RPMI7951 (cell line): Measurements from ENCODE around the gene CTXN1. TPM values are rescaled to one million over a fixed set of nuclear protein-coding genes. Genes with fewer than 3 reads are reported as not detected.
A peak's percentile ranks its signal among the peaks of the same experiment; 100 is the strongest.

Experiments used
- DNase-seq: peaks from one replicate; pipeline ENCODE4 v3.0.0-alpha.2; 2012; ENCODE audit warnings: low read depth
- total RNA-seq: library from RNA; depleted of rRNA; stranded (reverse); fragments of >200 nt; shearing (Covaris generic); gene quantifications from 2 replicates; pipeline ENCODE4 v1.2.3, GENCODE V29; 2014

CTXN1 gene
- total RNA-seq, 1 experiment from 2014 or later, result 1.2 TPM

DNA sequence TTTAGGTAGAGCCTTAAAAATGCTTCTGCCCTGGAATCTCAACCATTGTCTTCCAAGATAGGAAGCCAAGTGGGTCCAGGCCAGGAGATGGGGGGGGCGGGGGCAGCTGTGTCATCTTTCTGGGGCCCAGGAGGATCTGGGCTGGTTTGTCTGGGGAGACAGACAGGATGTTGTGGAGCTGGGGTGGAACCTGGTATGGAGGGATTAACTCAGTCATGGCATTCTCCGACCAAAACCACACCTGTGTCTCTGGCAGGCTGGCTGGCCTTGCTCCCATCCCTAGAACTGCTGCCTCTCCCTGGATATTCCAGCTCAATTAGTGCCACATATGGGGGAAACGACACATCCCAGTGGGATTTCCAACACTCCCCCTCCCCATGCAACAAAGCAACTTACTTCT, 25.0 kb downstream of the CTXN1 start:
- no peak for DNase-seq

DNA sequence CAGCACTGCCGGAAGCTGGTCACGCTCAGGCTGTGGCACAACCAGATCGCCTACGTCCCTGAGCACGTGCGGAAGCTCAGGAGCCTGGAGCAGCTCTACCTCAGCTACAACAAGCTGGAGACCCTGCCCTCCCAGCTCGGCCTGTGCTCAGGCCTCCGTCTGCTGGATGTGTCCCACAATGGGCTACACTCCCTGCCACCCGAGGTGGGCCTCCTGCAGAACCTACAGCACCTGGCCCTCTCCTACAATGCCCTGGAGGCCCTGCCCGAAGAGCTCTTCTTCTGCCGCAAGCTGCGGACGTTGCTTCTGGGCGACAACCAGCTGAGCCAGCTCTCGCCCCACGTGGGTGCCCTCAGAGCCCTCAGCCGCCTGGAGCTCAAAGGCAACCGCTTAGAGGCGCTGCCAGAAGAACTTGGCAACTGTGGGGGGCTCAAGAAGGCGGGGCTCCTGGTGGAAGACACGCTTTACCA, 25.5 kb downstream of the CTXN1 start:
- DNase-seq, result no peak

DNA sequence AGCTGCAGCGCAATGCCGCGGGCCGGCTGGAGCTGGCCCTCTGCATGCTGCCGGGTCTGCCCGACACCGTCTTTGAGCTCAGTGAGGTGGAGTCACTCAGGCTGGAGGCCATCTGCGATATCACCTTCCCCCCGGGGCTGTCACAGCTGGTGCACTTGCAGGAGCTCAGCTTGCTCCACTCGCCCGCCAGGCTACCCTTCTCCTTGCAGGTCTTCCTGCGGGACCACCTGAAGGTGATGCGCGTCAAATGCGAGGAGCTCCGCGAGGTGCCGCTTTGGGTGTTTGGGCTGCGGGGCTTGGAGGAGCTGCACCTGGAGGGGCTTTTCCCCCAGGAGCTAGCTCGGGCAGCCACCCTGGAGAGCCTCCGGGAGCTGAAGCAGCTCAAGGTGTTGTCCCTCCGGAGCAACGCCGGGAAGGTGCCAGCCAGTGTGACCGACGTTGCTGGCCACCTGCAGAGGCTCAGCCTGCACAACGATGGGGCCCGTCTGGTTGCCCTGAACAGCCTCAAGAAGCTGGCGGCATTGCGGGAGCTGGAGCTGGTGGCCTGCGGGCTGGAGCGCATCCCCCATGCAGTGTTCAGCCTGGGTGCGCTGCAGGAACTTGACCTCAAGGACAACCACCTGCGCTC, 26.1 kb downstream of the CTXN1 start:
- no peak for DNase-seq

DNA sequence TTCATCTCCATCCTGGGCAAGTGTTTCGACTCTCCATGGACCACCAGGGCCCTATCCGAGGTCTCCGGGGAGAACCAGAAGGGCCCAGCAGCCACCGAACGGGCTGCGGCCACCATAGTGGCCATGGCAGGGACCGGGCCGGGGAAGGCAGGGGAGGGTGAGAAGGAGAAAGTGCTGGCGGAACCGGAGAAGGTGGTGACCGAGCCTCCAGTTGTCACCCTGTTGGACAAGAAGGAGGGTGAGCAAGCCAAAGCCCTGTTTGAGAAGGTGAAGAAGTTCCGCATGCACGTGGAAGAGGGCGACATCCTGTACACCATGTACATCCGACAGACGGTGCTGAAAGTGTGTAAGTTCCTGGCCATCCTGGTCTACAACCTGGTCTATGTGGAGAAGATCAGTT, 27.0 kb downstream of the CTXN1 start:
- DNase-seq, result no peak

GRCh38 chr19:7897292-7897691, 28.6 kb downstream of the CTXN1 start:
- no peak for DNase-seq

DNA sequence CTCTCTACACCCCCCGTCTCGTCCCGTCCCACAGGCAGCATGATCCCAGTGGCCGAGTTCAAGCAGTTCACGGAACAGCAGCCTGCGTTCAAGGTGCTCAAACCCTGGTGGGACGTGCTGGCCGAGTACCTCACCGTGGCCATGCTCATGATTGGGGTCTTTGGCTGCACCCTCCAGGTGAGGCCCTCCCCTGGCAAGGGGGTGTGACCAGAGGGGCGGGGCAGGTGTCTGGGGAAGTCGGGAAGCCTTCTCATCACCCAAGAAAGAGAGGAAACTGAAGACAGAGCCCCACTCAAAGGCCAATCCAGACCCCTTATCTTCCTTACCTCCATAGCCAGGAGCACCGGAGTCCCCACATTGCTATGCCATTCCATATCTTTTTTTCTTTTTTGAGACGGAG, 30.4 kb downstream of the CTXN1 start:
- no peak for DNase-seq

DNA sequence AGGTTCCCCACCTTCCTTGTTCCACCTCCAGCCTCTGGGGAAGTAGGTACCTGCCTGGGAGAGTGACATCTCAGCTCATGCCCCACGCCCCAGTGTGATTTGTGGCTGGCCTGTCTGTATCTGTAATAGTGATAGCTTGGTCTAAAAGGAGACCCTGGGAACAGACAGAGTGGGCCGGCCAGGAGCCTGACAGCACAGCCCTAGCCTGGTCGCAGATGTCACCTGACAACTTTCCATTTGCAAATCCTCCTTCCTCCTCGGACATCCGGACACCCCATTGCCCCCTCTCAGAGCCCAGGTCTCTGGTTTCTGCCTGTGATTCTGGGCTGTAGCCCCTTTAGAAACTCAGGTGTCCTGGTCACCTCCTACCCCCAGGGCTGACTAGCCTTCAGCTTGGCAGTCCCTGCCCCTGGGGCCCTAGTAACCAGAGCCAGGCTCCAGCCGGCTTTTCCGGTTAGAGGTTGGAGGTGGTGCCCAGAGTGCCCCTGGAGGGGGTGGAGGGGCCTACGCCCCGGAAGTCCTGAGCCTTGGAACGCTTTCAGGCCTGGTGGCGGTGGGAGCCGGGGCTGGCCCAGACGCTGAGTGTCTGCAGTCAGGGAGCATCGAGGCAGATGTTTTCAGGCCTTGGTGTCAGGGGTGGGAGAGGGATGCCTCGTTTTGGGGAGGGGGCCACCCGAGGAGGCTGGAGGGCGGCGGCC, 31.2 kb downstream of the CTXN1 start:
- DNase-seq, result no peak

DNA sequence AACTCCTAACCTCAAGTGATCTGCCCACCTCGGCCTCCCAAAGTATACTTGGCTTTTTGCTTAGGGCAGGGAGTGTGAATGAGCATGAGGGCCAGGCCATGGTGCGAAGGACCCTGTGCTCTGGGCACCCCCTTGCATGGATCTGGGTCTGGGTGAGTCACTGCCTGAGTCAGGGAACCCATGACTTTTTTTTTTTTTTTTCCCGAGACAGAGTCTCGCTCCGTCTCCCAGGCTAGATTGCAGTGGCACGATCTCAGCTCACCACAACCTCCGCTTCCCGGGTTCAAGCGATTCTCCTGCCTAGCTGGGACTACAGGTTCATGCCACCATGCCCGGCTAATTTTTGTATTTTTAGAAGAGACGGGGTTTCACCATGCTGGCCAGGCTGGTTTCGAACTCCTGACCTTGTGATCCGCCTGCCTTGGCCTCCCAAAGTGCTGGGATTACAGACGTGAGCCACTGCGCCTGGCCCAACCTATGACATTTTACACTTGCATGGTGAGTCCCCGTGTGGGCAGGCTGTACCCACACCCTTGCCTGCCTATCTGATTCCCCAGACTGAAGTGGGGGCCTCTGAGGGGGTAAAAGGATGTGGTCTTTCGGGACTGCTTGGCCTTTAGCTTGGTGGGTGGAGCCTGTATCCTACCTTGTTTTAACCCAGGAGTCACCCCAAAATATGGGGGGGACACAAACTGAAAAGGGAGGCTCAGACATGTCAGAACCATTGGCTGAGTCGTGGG, 32.4 kb downstream of the CTXN1 start:
- DNase-seq, result peak; percentile 67

- no peak for DNase-seq
These were observed 37.1 kb downstream of the CTXN1 start for GRCh38 chr19:7888826-7889217.

GRCh38 chr19:7888145-7888825, 37.6 kb downstream of the CTXN1 start, which contains the start of gene LRRC8E:
LRRC8E (plus strand) TSS chr19:7888510; CDS start chr19:7895604, 7,094 bp downstream.
- DNase-seq, result peak; percentile 72

DNA sequence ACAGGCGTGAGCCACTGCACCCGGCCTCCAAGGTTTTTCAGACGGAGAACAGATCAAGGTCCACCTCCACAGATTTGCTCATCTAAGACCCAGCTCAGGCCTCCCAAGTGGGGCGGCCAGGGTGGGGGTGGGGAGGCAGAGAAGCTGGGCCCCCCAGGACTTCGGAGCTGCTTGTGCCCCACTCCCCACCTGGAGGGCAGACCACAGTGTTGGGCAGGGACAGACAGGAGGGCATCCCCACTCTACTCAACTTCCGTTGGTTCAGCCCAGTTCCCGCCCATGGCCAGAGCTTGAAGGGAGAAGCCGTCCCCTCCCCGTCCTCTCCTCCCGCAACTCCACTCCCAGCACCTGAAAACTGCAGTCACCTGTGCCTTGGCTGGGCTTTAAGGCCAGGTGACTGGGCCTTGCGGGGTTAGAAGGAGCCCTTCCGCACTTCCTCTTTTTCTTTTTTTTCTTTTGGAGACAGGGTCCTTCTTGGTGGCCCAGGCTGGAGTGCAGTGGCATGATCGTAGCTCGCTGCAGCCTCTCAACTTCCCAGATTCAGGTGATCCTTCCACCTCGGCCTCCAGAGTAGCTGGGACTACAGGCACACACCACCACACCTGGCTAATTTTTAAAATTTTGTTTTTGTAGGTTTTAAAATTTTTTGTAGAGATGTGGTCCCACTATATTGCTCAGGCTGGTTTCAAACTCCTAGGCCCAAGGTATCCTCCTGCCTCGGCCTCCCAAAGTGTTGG, 38.4 kb downstream of the CTXN1 start:
- DNase-seq, result no peak

- no peak for DNase-seq
These were observed 40.1 kb downstream of the CTXN1 start for GRCh38 chr19:7885818-7886217.

DNA sequence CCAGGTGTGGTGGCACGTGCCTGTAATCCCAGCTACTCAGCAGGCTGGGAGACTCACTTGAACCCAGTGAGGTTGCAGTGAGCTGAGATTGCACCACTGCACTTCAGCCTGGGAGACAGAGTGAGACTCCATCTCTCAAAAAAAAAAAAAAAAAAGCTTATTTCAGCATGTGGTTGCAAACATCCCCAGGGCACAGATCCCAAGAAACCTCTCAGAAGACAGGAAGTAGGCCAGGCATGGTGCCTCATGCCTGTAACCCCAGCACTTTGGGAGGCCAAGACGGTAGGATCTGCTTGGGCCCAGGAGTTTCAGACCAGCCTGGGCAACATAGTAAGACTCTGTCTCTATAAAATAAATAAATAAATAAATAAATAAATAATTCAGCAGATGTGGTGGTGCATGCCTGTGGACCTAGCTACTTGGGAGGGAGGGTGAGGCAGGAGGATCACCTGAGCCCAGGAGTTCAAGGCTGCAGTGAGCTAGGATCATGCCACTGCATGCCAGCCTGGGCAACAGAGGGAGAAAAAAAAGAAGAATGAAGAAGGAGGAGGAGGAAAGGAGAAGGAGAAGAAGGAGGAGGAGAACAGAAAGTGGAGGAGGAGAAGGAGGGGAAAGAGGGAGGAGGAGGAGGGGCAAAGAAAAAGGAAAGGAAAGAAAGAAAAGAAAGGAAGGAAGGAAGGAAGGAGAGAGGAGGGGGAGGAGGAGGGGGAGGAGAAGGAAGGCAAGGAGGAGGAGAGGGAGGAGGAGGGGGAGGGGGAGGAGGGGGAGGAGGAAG, 42.0 kb downstream of the CTXN1 start:
- peak; percentile 76 for DNase-seq

- DNase-seq, result no peak
These were observed 42.8 kb downstream of the CTXN1 start for GRCh38 chr19:7883105-7883504.

DNA sequence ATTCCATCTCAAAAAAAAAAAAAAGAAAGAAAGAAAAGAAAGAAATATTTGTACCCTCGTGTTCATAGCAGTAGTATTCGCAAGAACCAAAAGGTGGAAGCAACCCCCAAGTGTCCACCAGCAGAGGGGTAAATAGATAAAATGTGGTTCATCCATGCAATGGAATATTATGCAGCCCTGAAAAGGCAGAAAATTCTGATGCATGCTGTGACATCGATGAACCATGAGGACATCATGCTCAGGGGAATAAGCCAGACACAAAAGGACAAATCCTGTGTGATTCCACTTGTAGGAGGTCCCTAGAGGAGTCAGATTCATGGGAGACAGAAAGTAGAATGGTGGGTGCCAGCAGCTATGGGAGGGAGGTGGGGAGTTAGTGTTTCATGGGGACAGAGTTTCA, 44.0 kb downstream of the CTXN1 start:
- DNase-seq, result no peak

DNA sequence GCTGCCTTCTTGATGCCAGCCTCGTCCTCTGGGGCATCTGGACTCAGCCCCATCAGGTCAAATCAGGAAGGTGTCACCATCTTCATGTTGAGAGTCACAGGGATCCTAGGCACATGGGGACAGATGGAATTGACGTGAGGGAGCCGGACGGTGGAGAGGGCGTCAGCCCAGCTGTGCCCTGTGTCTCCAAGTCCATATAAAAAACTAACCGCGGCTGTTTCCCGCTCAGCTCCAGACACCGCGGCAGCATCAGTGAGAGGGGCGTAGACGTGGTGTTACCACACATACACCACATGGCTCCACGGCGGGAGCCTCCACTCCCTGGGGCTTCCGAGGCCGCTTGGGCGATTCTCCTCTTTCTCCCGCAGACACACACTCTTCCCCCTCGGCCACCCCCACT, 46.1 kb downstream of the CTXN1 start:
- no peak for DNase-seq

GRCh38 chr19:7879111-7879807, 46.7 kb downstream of the CTXN1 start:
- DNase-seq, result no peak

DNA sequence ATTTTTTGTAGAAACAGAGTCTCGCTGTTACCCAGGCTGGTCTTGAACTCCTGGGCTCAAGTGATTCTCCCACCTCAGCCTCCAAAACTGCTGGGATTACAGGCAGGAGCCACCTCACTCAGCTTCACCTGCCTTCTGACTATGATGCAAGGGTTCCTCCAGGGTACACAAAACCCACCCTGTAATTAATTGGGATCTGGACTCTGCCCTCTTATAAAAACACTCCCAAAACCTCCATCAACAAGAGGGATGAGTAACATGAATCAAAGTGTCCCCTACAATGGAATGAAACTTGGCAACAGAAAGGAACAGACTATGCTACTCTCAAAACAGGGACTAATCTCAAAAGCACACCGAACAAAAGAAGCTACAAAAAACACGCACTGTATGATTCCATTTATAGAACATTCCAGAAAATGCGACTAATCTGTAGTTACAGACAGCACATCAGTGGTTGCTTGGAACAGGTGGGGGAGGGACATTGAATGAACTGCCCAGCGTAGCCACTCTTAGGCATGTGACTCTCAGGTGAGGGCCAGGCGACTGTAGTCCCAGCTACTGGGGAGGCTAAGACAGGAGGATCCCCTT, 48.6 kb downstream of the CTXN1 start:
- DNase-seq, result no peak

DNA sequence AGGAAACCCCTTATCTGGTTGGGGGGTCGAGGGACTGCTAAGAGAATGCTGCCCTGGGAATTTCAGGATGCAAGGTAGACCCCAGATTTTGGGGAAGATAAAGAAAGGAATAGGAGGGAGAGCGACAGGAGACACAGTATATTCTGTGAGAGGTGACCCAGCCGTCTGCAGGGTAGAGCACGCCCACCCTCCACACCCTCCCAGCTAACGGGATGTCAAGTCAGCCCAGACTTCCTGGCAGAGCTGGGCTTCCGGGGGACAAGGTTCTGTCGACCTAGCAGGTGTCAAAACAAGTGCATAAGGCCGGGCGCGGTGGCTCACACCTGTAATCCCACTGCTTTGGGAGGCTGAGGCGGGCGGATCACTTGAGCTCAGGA, 51.0 kb downstream of the CTXN1 start:
- no peak for DNase-seq
